ENCODE measurements around the gene CCP110.

- no peak for TF ChIP-seq EZH2 (IDR thresholded peaks at IDR 0.05; ENCODE audit: low read depth, unreplicated experiment)
- TF ChIP-seq CTCF (conservative IDR thresholded peaks at IDR 0.05; ENCODE audit: low read depth in 2 of 2) = no peak
- TF ChIP-seq POLR2AphosphoS5 (IDR thresholded peaks at IDR 0.05; ENCODE audit: low read depth) = no peak
- TF ChIP-seq, protein P1, sequence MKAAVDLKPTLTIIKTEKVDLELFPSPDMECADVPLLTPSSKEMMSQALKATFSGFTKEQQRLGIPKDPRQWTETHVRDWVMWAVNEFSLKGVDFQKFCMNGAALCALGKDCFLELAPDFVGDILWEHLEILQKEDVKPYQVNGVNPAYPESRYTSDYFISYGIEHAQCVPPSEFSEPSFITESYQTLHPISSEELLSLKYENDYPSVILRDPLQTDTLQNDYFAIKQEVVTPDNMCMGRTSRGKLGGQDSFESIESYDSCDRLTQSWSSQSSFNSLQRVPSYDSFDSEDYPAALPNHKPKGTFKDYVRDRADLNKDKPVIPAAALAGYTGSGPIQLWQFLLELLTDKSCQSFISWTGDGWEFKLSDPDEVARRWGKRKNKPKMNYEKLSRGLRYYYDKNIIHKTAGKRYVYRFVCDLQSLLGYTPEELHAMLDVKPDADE (IDR thresholded peaks at IDR 0.05) = no peak
- no peak for TF ChIP-seq REST (IDR thresholded peaks at IDR 0.05; ENCODE audit: unreplicated experiment)
Observed at GRCh38 chr16:19528666-19529065, 4.9 kb downstream of the CCP110 start.

Measured in GM23338 (cell line).